CD4-positive, alpha-beta T cell (primary cell): Measurements from ENCODE around the gene PLA2G4B. TPM values are rescaled to one million over a fixed set of nuclear protein-coding genes. Genes with fewer than 3 reads are reported as not detected.
A peak's percentile ranks its signal among the peaks of the same experiment; 100 is the strongest.

Source experiments
- ATAC-seq: fragments of 200-7000 bp; cut with Tn5 transposase; one replicate; pipeline ENCODE4 v1.10.0; 2022; ENCODE audit warnings: mild to moderate bottlenecking; ENCODE audit not compliant: poor library complexity
- CTCF ChIA-PET: fragments of 350-600 bp; sonication (Branson Sonifier 250); formaldehyde crosslinking; loops from one replicate; lab custom pipeline; 2021; ENCODE audit warnings: antibody characterized with exemption, inconsistent platforms; lab: Charles Lee
- POLR2A ChIA-PET: fragments of 350-600 bp; sonication (Branson Sonifier 250); formaldehyde crosslinking; loops from one replicate; lab custom pipeline; 2021; ENCODE audit warnings: antibody characterized with exemption, inconsistent platforms; lab: Charles Lee
- DNase-seq, 14 experiments: peaks; one replicate each; pipeline ENCODE4 v3.0.0-alpha.2; 2013 to 2020; ENCODE audit warnings: mixed read lengths in 2 of 14
- H3K27ac ChIP-seq, 2 donors: one replicate each; pipeline versions ENCODE4 v1.5.1 to v1.7.0; 2013; ENCODE audit warnings: low read length in 2 of 2, low read depth in 1 of 2, mild to moderate bottlenecking in 1 of 2
- H3K27me3 ChIP-seq, 2 experiments: 1 replicate in 1 of 2; 2 replicates in 1 of 2; pipeline versions ENCODE4 v1.6.1 to v1.7.0; 2013; ENCODE audit warnings: low read length in 2 of 2, control low read depth in 1 of 2, mild to moderate bottlenecking in 1 of 2, moderate library complexity in 1 of 2; ENCODE audit not compliant: insufficient read depth in 2 of 2, control insufficient read depth in 1 of 2
- H3K36me3 ChIP-seq: one replicate; pipeline ENCODE4 v1.6.1; 2013; ENCODE audit warnings: low read length, control low read depth; ENCODE audit not compliant: insufficient read depth
- H3K4me1 ChIP-seq: one replicate; pipeline ENCODE4 v1.6.1; 2013; ENCODE audit warnings: low read length, control low read depth; ENCODE audit not compliant: insufficient read depth
- H3K4me3 ChIP-seq: one replicate; pipeline ENCODE4 v1.5.1; 2013; ENCODE audit warnings: mild to moderate bottlenecking, low read length, moderate library complexity
- H3K9me3 ChIP-seq, 2 experiments: 1 replicate in 1 of 2; 2 replicates in 1 of 2; pipeline versions ENCODE4 v1.6.1 to v1.7.0; 2013; ENCODE audit warnings: low read length in 2 of 2, mild to moderate bottlenecking in 2 of 2, control low read depth in 1 of 2, moderate library complexity in 1 of 2; ENCODE audit not compliant: control insufficient read depth in 1 of 2, insufficient read depth in 1 of 2
- H3K27ac Mint-ChIP-seq: one replicate; pipeline ENCODE4 v1.8.0; 2020; ENCODE audit warnings: mixed read lengths
- H3K27me3 Mint-ChIP-seq: one replicate; pipeline ENCODE4 v1.8.0; 2021; ENCODE audit warnings: mixed read lengths
- H3K36me3 Mint-ChIP-seq: one replicate; pipeline ENCODE4 v1.8.0; 2021; ENCODE audit warnings: low read depth, mixed read lengths
- H3K4me1 Mint-ChIP-seq: one replicate; pipeline ENCODE4 v1.8.0; 2021; ENCODE audit warnings: low read depth, mixed read lengths
- H3K4me3 Mint-ChIP-seq: one replicate; pipeline ENCODE4 v1.8.0; 2020; ENCODE audit warnings: mild to moderate bottlenecking, mixed read lengths
- H3K9me3 Mint-ChIP-seq: one replicate; pipeline ENCODE4 v1.8.0; 2020; ENCODE audit warnings: mixed read lengths
- intact Hi-C, 2 experiments: fragments of 100-400 bp; cut with DNase I in 1 of 2; cut with micrococcal nuclease in 1 of 2; formaldehyde crosslinking; loops; one replicate each; pipeline versions ENCODE4 v1.15.1 to v1.9.0; 2023 to 2025; cut with DNase I, micrococcal nuclease
- total RNA-seq, 174 experiments: library from RNA in 2 of 174; stranded (reverse) in 2 of 174; gene quantifications; one replicate each; pipeline ENCODE4 v1.2.3 and lab custom pipeline; 2021 to 2026
- TF ChIP-seq, protein P1 (sequence below): fragments of 200-600 bp; IDR thresholded peaks from one replicate; pipeline ENCODE4 v1.8.0; 2022; ENCODE audit warnings: antibody characterized with exemption, mild to moderate bottlenecking

Gene PLA2G4B
- total RNA-seq, 2 experiments from 2014 or later: 33.7 to 34.6 TPM

DNA sequence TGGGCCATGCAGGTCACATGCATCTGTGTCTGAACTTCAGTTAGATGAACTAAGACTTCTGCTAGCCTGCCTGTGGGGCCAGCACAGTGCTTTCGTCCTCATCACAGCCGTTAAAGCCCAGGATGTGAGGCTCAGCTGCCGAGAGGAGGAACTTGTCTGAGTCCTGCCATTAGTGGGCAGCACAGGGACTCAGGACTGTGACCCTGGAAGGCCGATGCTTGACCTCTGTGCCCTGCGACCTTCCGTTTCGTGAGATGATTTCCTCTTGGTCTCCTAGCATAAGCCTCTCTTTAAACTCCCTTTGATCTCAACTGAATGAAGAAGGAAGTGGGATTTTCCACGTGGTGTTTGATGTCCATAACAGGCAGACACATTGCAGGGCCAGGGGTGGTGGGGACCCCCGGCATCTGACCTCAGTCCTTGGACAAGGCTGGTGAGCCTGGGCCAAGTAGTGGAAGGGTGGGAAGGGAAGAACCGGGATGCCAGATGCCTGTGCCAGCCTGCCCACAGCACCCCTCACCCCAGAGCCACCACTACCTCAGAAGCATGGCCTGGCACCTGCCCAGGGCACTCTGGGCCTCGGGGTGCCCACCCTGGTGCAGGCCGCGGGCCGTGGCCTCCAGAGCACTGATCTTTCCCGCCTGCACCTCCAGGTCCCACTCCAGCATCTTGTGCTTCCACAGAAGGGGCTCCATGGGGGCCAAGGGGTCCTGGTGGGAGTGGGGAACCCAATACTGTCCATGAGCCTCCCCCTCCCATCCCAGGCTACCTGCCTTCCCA lies 21.6 kb downstream of the PLA2G4B start:
- TF ChIP-seq, protein P1, sequence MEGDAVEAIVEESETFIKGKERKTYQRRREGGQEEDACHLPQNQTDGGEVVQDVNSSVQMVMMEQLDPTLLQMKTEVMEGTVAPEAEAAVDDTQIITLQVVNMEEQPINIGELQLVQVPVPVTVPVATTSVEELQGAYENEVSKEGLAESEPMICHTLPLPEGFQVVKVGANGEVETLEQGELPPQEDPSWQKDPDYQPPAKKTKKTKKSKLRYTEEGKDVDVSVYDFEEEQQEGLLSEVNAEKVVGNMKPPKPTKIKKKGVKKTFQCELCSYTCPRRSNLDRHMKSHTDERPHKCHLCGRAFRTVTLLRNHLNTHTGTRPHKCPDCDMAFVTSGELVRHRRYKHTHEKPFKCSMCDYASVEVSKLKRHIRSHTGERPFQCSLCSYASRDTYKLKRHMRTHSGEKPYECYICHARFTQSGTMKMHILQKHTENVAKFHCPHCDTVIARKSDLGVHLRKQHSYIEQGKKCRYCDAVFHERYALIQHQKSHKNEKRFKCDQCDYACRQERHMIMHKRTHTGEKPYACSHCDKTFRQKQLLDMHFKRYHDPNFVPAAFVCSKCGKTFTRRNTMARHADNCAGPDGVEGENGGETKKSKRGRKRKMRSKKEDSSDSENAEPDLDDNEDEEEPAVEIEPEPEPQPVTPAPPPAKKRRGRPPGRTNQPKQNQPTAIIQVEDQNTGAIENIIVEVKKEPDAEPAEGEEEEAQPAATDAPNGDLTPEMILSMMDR: no peak
- Mint-ChIP-seq H3K9me3 (no peaks in the 10 kb centered on the region), H3K27ac (no peak overlapping the region), H3K36me3 (no peaks in the 10 kb centered on the region), H3K4me1 (peaks cover 5% of the 10 kb centered on the region), H3K27me3 (no peaks in the 10 kb centered on the region), H3K4me3 (no peak overlapping the region)
- Histone ChIP-seq H3K27me3 (no peaks in the 10 kb centered on the region), H3K9me3 (no peaks in the 10 kb centered on the region), H3K4me3 (no peak overlapping the region), H3K27ac (no peak overlapping the region), H3K4me1 (peaks cover 14% of the 10 kb centered on the region), H3K36me3 (no peaks in the 10 kb centered on the region)
- ATAC-seq: no peak
- ChIA-PET CTCF (no interaction called here), POLR2A (no interaction called here)
- intact Hi-C loops: no loop called here
- DNase-seq: peak in 1 of 14 experiments; percentile 20

DNA sequence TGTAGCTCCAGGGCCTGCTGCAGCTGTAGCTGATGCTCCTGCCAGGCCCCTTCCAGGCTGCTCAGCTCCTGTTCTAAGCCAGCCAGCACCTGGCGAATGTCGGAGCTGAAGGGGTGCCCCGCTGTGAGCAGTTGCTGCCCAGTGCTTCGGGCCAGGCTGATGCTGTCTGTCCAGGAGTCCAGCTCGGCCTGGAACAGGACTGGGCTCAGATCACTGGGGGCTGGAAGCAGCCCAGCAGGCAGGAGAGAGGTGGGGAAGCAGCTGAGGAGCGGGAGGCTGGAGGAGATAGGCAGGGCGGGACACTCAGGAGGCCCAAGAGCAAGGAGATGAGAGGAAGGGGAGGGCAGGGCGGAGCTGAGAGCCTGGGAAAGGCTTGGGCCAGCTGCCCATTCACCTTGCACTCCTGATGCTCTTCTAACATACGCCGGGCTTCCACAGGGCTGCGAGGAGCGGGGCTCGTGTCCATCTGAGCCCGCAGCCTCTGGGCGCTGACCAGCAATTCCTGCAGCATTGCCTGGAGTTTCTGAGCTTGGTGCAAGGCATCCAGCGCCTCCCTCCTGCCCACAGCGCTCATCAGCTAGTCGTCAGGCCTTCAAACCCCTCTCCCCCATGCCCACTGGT lies 23.2 kb downstream of the PLA2G4B start:
- intact Hi-C loops: no loop called here
- H3K36me3 ChIP-seq: no peaks in the 10 kb centered on the region
- H3K27ac ChIP-seq: no peak overlapping the region
- H3K27me3 ChIP-seq: no peaks in the 10 kb centered on the region
- no peak overlapping the region for H3K4me3 ChIP-seq
- Mint-ChIP-seq H3K4me3 (no peak overlapping the region), H3K36me3 (no peaks in the 10 kb centered on the region), H3K27me3 (no peaks in the 10 kb centered on the region), H3K9me3 (no peaks in the 10 kb centered on the region), H3K27ac (no peak overlapping the region), H3K4me1 (peaks cover 5% of the 10 kb centered on the region)
- ChIA-PET POLR2A (no interaction called here), CTCF (interaction anchor here (1.6 kb wide), 1 partner anchor 33 kb away, joined by 5 read pairs; no protein-coding TSS in a partner anchor)
- TF ChIP-seq, protein P1: no peak
- no peaks in the 10 kb centered on the region for H3K9me3 ChIP-seq
- H3K4me1 ChIP-seq: peaks cover 14% of the 10 kb centered on the region
- no peak for DNase-seq
- ATAC-seq: no peak

DNA sequence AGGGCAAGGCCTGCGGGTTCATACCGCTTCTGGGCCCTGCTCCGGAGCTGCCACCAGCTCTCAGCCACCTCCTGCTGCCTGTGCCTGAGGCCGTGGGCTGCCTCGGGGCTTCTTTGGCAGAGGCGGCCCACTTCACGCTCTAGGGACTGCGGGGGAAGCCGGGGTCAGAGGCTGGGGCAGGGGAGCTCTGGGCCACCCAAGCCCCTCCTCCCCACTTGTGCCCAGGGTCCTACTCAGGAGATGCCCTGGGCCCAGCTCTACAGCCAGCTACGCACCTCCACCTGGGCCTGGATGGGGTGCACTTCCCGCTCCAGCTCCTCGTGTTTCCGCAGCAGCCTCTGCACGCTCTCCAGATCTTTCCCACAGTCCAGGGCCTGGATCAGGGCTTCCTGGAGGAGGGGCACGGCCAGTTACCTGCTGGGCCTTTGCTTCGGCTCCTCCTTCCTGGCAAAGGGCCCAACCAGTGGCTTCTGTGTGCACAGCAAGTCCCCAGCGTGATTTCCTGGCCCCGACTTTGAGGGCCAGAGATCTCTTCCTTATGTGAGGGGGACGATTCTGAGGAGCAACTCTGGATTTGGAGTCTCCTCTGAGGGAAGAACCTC lies 24.0 kb downstream of the PLA2G4B start:
- intact Hi-C loops: no loop called here
- H3K9me3 ChIP-seq: no peaks in the 10 kb centered on the region
- ChIA-PET CTCF (interaction anchor here (1.6 kb wide), 1 partner anchor 32 kb away, joined by 5 read pairs; no protein-coding TSS in a partner anchor), POLR2A (no interaction called here)
- ATAC-seq: no peak
- Mint-ChIP-seq H3K9me3 (no peaks in the 10 kb centered on the region), H3K4me1 (peaks cover 5% of the 10 kb centered on the region), H3K27me3 (no peaks in the 10 kb centered on the region), H3K4me3 (no peak overlapping the region), H3K27ac (no peak overlapping the region), H3K36me3 (no peaks in the 10 kb centered on the region)
- TF ChIP-seq, protein P1: no peak
- peaks cover 14% of the 10 kb centered on the region for H3K4me1 ChIP-seq
- no peak overlapping the region for H3K4me3 ChIP-seq
- DNase-seq: peak in 1 of 14 experiments; percentile 24
- H3K27ac ChIP-seq: no peak overlapping the region
- H3K36me3 ChIP-seq: no peaks in the 10 kb centered on the region
- no peaks in the 10 kb centered on the region for H3K27me3 ChIP-seq
